Thoracic aorta (tissue), 2 donors: ENCODE data around the gene NHEJ1. TPM values are rescaled to one million over a fixed set of nuclear protein-coding genes. Genes with fewer than 3 reads are reported as not detected.

Experiments used
- ATAC-seq: fragments of 150-250 bp; one replicate; pipeline ENCODE4 v1.8.0; 2017; ENCODE audit warnings: low read depth; ENCODE audit not compliant: insufficient number of reproducible peaks, low FRiP score
- DNase-seq: peaks from one replicate; pipeline ENCODE4 v3.0.0-alpha.2; 2020; ENCODE audit warnings: low spot score
- H3K27ac ChIP-seq, 2 donors: fragments of 200-600 bp; sonication (generic); 1 replicate in 1 of 2; 2 replicates in 1 of 2; pipeline ENCODE4 v1.5.1; 2016; ENCODE audit warnings: mild to moderate bottlenecking in 2 of 2, moderate library complexity in 2 of 2
- H3K27me3 ChIP-seq: fragments of 200-600 bp; sonication (generic); replicated peaks from 2 replicates; pipeline ENCODE4 v1.6.0; 2016; ENCODE audit warnings: mild to moderate bottlenecking; ENCODE audit not compliant: insufficient read depth
- H3K36me3 ChIP-seq: fragments of 200-600 bp; sonication (generic); one replicate; pipeline ENCODE4 v1.5.1; 2016
- H3K4me1 ChIP-seq, 2 donors: fragments of 200-600 bp; sonication (generic); 1 replicate in 1 of 2; 2 replicates in 1 of 2; pipeline versions ENCODE4 v1.5.1 to v1.6.0; 2016; ENCODE audit warnings: low read depth in 2 of 2, mild to moderate bottlenecking in 1 of 2; ENCODE audit not compliant: control insufficient read depth in 1 of 2
- H3K4me3 ChIP-seq: fragments of 200-600 bp; sonication (generic); 2 replicates; pipeline ENCODE4 v1.5.1; 2016; ENCODE audit warnings: mild to moderate bottlenecking
- H3K9me3 ChIP-seq: fragments of 200-600 bp; sonication (generic); 2 replicates; pipeline ENCODE4 v1.5.1; 2016
- total RNA-seq, 2 donors: library from RNA; depleted of rRNA; stranded (reverse); fragments of >200 nt; gene quantifications; one replicate each; pipeline versions ENCODE4 v1.1.0 to v1.2.3, GENCODE V29; 2016
- TF ChIP-seq, protein P1 (sequence below): fragments of 200-600 bp; sonication (generic); IDR thresholded peaks from one replicate; pipeline ENCODE4 v1.5.1; 2019; ENCODE audit warnings: antibody characterized with exemption

The NHEJ1 gene
- total RNA-seq, 2 donors from 2014 or later = 10.3 to 14.5 TPM

DNA sequence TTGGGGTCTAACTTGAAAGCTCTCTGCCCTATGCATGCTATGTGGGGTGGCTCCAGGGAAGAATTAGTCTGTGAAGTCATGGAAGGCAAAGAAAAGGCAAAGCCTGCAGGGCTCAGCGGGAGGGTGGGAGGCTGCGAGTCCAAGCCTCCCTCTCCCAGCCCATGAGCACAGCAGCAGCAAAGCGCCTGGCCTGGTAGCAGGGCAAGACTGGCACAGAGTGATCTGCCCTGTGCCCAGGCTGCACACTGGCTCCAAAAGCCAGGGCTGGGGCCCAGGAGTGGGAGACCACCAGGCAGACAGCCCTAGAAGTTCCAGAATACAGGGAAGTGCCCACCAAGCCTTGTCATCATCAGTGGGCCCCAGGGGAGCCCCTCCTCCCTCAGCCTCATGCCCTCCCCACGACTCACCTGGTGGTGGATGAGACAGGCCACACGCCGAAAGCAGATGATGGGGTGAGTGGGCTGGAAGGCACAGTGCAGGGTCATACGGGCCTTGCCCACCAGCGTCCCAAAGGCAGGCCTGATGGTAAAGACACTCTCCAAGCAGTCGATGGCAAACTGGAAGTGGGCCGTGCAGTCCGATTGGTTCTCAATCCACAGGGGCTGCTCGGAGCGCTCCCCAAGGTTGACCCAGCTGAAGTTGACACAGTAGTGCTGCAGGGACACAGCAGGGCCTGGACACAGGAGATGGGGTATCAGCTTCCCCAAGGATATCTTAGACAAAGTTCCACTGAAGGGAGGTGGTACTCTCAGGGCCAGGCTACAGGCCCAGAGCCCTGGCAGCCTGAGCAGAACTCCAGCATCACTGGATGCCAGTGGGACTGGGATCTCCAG, 131.4 kb downstream of the NHEJ1 start:
- no peak overlapping the region for H3K4me3 ChIP-seq
- H3K9me3 ChIP-seq = no peaks in the 10 kb centered on the region
- TF ChIP-seq, protein P1, sequence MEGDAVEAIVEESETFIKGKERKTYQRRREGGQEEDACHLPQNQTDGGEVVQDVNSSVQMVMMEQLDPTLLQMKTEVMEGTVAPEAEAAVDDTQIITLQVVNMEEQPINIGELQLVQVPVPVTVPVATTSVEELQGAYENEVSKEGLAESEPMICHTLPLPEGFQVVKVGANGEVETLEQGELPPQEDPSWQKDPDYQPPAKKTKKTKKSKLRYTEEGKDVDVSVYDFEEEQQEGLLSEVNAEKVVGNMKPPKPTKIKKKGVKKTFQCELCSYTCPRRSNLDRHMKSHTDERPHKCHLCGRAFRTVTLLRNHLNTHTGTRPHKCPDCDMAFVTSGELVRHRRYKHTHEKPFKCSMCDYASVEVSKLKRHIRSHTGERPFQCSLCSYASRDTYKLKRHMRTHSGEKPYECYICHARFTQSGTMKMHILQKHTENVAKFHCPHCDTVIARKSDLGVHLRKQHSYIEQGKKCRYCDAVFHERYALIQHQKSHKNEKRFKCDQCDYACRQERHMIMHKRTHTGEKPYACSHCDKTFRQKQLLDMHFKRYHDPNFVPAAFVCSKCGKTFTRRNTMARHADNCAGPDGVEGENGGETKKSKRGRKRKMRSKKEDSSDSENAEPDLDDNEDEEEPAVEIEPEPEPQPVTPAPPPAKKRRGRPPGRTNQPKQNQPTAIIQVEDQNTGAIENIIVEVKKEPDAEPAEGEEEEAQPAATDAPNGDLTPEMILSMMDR = no peak
- DNase-seq (no peak), ATAC-seq (no peak)
- H3K36me3 ChIP-seq = no peaks in the 10 kb centered on the region
- no peaks in the 10 kb centered on the region for H3K27me3 ChIP-seq
- no peak overlapping the region for H3K27ac ChIP-seq
- no peaks in the 10 kb centered on the region for H3K4me1 ChIP-seq

DNA sequence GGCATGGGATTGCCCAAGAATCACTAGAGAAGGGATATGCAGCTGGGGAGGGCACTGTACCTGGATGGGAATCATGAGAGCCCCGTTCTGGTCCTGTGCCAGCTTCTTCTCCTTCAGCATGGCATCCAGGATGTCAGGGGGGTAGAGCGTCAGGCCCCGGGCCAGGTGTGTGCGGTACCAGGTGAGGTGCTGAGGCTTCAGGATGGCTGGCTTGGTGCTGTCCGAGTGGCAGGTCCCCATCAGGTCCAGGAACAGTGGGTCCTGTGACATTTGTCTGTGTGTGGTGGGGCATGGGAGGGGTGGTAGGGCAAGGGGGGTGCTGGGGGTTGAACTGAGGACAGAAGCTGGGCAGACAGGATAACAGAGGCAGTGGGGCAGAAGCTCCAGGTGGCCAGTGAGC, 132.5 kb downstream of the NHEJ1 start:
- H3K9me3 ChIP-seq = no peaks in the 10 kb centered on the region
- TF ChIP-seq, protein P1 = no peak
- H3K4me3 ChIP-seq = no peak overlapping the region
- H3K27ac ChIP-seq = no peak overlapping the region
- H3K4me1 ChIP-seq = no peaks in the 10 kb centered on the region
- DNase-seq (no peak), ATAC-seq (no peak)
- H3K27me3 ChIP-seq = no peaks in the 10 kb centered on the region
- no peaks in the 10 kb centered on the region for H3K36me3 ChIP-seq

DNA sequence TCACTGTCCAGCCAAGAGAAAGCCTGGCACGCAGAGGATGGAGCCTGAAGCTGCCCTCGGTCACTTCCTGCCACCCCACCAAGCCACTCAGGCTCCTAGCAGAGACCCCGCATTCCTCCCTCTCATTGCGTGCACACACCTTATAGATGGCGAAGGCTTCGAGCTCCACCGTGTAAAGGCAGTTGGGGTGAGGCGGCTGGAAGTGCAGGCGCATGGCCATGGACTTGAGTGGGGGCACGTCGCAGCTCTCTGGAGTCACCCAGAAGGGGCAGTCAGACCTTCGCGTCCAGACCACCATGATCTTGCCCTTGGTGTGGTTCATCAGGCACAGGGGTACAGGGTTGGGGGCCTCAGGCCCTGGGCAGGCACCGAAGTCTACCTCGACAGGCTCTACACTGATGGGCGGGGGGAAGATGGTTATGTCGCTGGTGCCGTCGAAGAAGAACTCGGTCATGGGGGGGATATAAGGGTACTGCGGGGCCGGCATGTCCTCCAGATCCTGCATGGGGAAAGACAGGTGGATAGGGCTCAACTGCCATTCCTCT, 133.0 kb downstream of the NHEJ1 start:
- DNase-seq = no peak

DNA sequence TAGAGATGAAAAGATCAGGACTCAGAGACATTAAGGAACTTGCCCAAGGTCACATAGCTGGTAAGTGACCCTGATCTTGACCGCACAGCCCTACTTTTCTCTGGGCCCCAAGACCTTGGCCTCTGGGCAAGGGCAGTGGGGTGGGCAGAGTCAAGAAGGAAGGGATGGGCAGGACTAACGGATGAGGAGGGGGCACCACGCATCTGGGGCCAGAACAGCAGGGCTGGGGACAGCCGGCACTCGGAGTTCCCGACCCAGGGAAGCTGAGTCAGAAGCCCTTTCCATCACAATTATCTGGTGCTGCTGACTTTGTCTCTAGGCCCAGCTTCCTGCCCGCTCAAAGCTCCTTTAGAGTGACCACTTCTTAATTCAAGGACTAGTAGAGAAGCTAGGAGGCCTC, 133.7 kb downstream of the NHEJ1 start:
- ATAC-seq (no peak), DNase-seq (no peak)
- TF ChIP-seq, protein P1 = no peak
- H3K27ac ChIP-seq = no peak overlapping the region
- H3K4me1 ChIP-seq = no peaks in the 10 kb centered on the region
- no peaks in the 10 kb centered on the region for H3K36me3 ChIP-seq
- no peak overlapping the region for H3K4me3 ChIP-seq
- no peaks in the 10 kb centered on the region for H3K27me3 ChIP-seq
- H3K9me3 ChIP-seq = no peaks in the 10 kb centered on the region

More for the DNA sequence above, 133.0 kb downstream of the NHEJ1 start:
- no peaks in the 10 kb centered on the region for H3K36me3 ChIP-seq
- H3K4me3 ChIP-seq = no peak overlapping the region
- H3K27ac ChIP-seq = no peak overlapping the region
- TF ChIP-seq, protein P1 = no peak
- H3K27me3 ChIP-seq = no peaks in the 10 kb centered on the region
- H3K4me1 ChIP-seq = no peaks in the 10 kb centered on the region
- ATAC-seq = no peak
- no peaks in the 10 kb centered on the region for H3K9me3 ChIP-seq

DNA sequence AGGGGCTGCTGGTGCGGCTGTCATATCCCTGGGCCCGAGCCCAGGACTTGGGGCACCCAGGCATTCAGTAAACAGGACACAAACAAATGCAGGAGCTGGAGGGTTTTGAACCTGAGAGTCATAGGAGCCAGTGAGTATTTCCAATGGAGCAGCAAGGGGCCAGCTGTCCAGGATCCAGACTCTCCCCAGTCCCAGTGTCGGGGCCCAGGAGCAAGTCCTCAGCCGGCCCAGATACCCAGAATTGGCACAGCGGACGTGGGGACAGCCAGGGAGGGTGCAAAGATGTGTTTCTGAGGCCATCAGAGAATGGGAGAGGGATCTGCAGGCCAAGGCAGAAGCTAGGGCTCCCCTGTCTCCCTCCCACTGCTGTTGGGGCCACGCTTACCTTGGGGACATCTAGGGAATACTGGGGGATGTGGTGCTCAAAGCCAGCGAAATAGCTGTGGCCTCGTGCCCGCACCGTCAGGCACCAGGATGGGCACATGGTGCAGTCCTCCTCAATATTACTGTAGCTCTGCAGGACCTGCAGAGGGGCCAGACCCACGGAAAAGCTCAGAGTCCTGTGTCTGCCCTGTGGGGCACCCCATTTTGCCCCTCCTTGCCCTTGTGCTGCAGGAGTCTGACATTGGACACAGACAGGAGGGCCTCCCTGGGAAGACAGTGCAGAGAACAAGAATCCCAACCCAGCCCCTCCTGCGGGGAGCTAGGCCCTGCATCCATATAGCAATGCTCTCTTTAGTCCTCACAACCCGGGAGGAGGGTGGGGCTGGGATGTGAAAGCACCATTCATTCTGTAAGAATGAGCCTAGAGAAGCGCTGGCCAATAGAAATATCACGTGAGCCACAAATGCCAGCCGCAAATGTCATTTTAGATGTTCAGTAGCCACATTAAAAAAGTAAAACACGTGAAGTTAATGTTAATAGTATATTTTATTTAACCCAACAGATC, 134.7 kb downstream of the NHEJ1 start:
- no peak for ATAC-seq
- H3K9me3 ChIP-seq = no peaks in the 10 kb centered on the region
- DNase-seq = no peak
- no peaks in the 10 kb centered on the region for H3K27me3 ChIP-seq
- no peak overlapping the region for H3K4me3 ChIP-seq
- H3K27ac ChIP-seq = no peak overlapping the region
- TF ChIP-seq, protein P1 = no peak
- peaks cover 0 to under 1% of the 10 kb centered on the region in 2 donors for H3K4me1 ChIP-seq
- H3K36me3 ChIP-seq = no peaks in the 10 kb centered on the region
